ENCODE measurements around the gene PAK5.

Gene PAK5

DNA sequence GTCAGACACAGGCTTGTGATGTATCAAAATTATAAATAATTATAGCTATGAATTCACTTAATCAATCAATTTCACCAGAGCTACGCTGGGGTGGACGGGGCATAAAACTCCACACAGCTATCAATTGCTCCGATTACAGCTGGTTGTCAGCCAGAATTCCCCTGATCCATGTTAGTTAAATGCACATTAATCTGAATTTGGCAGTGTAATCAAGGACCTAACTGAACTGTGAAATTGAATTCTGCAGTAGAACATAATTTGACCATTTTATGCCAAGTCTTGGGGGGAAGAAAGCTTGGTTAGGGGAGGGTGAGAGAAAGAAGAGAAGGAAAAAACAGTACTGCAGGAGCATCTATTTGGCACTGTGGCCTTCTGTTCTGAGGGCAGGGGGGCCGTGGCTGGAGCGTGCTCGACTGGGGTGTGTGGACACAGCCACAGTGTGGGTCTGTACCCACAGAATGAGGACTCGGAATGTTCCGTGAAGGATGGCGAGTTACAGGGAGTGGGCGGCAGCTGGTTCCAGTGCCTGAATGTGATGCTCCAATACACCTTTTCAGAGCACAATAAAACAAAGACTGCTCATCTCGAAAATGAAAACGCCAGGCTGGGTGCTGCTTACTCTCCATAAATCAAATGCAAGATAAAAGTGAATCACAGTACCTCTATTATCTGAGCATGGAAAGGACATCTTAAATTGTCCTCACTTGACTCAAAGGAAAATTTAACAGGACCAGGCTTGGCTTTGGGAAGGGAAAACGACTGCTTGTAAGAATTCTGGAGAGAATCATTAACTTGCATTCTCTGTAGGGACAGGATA lies 265.3 kb downstream of the PAK5 start:
- TF ChIP-seq, protein P1, sequence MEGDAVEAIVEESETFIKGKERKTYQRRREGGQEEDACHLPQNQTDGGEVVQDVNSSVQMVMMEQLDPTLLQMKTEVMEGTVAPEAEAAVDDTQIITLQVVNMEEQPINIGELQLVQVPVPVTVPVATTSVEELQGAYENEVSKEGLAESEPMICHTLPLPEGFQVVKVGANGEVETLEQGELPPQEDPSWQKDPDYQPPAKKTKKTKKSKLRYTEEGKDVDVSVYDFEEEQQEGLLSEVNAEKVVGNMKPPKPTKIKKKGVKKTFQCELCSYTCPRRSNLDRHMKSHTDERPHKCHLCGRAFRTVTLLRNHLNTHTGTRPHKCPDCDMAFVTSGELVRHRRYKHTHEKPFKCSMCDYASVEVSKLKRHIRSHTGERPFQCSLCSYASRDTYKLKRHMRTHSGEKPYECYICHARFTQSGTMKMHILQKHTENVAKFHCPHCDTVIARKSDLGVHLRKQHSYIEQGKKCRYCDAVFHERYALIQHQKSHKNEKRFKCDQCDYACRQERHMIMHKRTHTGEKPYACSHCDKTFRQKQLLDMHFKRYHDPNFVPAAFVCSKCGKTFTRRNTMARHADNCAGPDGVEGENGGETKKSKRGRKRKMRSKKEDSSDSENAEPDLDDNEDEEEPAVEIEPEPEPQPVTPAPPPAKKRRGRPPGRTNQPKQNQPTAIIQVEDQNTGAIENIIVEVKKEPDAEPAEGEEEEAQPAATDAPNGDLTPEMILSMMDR (conservative IDR thresholded peaks at IDR 0.05): no peak
- H3K27ac ChIP-seq: no peak overlapping the region

DNA sequence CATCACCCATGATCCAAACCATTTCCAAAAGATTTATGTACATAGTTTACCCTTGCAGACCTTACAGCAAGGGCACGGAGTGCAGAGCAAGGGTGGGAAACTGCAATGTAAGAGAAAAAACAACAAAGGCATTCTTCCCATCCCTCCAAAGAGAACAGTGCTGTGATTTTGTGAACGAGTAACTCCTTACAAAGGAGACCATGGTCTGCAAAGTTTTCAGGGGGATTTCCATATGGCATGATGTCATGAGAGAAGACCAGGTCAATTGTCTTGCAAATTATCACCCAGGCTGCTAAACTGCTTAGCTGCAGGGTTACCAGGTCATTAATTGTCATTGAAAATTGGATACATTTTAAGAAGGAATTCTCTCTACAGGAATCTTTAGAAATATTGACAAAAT lies 266.2 kb downstream of the PAK5 start:
- TF ChIP-seq, protein P1 (conservative IDR thresholded peaks at IDR 0.05): no peak
- H3K27ac ChIP-seq: no peak overlapping the region

DNA sequence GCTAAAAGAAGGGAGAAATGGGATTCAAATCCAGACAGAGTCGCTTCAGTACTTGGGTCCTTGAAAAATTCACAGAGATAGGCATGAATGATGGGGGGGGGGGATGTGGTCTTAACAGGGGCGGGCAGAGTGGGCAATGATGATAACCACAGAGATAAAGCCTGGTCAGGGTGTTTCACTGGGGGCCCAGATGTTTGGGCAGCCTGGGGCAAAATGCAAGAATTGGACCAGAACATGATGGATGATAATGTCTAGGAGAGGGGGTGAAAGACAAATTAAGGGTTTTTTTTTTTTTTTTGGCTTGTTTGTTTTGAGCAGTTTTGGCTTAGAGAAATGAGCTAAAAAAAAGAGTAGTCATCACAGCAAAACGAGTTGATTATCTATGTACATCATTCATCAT lies 267.1 kb downstream of the PAK5 start:
- H3K27ac ChIP-seq: no peak overlapping the region
- TF ChIP-seq, protein P1 (conservative IDR thresholded peaks at IDR 0.05): no peak

DNA sequence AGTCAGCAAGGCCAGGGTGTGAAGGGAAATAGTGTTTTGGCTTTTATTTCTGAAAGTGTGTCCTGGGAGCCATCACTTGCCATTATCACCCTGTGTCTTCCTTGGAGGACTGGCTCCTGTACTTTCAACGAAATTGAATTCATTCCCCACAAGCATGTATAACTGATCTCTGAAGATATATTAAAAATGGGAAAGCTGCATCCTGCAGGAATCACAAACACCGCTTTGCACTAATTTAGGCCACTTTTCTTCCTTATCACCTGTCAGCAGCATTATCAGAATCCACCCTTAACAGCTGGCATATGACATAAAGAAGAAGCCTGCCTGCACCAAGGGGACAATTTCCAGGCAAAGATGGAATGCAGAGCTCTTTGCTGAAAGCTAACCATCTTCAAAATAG lies 268.3 kb downstream of the PAK5 start:
- TF ChIP-seq, protein P1 (conservative IDR thresholded peaks at IDR 0.05): no peak
- no peak overlapping the region for H3K27ac ChIP-seq

DNA sequence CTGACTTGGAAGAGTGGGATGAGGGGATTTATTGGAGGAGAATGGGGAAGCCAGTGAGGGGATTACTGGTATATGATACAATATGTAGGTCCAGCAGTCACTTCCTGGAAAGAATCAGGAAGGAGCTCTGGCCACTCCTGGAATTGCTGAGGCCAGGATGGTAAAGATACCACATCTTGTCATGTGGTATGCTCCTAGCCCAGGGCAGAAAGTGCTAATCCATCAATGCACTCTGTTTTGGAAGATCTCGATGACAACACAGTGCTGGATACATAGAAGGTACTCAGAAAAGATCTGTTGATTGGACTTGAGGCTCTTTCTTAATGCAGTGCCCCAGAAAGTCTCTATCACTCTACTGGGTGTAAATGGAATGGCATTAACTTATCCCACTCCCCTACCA lies 271.9 kb downstream of the PAK5 start:
- TF ChIP-seq, protein P1 (conservative IDR thresholded peaks at IDR 0.05): no peak
- H3K27ac ChIP-seq: no peak overlapping the region

DNA sequence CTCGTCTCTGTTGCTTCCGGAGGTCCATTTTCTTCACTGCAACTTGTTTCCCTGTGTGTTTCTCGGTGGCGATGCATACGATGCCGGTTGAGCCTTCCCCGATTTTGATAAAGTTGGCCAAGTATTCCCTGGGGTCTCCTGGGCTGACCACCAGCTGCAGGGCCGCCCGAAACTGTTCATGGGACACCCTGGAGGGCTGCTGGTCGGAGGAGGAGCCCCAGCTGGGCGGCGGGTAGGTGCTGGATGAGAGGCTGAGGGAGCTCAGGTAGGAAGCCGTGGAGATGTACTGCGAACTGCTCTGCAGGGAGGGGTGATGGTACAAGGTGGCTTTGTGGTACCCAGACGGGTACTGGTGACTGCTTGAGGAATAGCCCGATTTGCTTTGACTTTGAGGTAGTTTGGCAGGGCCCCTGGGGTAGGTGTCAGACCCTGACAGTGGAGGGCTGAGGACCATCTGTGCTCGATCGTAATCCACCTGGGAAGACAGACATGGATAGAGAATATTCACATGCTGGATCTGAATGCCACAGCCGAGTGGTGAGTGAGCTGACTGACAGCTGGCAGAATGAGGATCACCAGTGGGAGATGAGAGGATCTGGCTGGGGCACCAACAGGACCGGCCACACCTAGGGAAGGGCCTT lies 272.8 kb downstream of the PAK5 start:
- TF ChIP-seq, protein P1 (conservative IDR thresholded peaks at IDR 0.05): no peak
- H3K27ac ChIP-seq: no peak overlapping the region

DNA sequence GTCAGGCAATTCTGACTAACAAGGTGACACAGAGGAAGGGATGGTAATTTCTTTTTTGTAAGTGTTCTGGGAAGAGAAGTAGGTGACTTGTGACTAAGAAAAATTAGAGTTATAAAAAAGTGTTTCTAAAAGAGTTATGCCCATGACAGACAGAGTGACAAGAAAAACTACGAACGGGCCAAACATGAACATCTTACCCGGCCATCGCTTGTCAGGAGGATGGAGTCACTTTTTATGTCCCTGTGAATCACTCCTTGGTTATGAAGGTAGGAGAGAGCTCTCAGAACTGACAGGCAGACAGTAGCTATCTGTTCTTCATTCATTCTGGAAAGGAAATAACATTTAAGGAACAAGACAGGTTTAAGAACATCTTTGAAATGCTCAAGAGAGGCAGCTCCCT lies 281.5 kb downstream of the PAK5 start:
- no peak overlapping the region for H3K27ac ChIP-seq
- TF ChIP-seq, protein P1 (conservative IDR thresholded peaks at IDR 0.05): no peak
